Placental epithelial cell (primary cell): ENCODE data around the gene PELI2. TPM values are rescaled to one million over a fixed set of nuclear protein-coding genes. Genes with fewer than 3 reads are reported as not detected.

Source experiments
- total RNA-seq: library from RNA; depleted of rRNA; stranded (reverse); fragments of >200 nt; gene quantifications from 2 replicates; pipeline ENCODE4 v1.2.3, GENCODE V29; 2012

PELI2 gene
- under 0.01 and 0.11 TPM in 2 replicates for total RNA-seq

GRCh38 chr14:56117765-56118610, at the start of gene PELI2:
Gene PELI2, plus strand, starts transcription at chr14:56118411. Its CDS starts 250 bp downstream, at chr14:56118661.

